Naive thymus-derived CD4-positive, alpha-beta T cell (primary cell): Measurements from ENCODE around the gene MTHFD1. TPM values are rescaled to one million over a fixed set of nuclear protein-coding genes. Genes with fewer than 3 reads are reported as not detected.

ENCODE experiments used
- ATAC-seq: fragments of 150-1000 bp; cut with Tn5 transposase; 2 replicates; pipeline ENCODE4 v1.10.0; 2021; ENCODE audit warnings: mild to moderate bottlenecking, moderate library complexity
- CTCF ChIA-PET: fragments of 350-600 bp; sonication (Branson Sonifier 250); formaldehyde crosslinking; loops from one replicate; lab custom pipeline; 2021; ENCODE audit warnings: antibody characterized with exemption; lab: Charles Lee
- POLR2A ChIA-PET: fragments of 350-600 bp; sonication (Branson Sonifier 250); formaldehyde crosslinking; loops from one replicate; lab custom pipeline; 2021; ENCODE audit warnings: antibody characterized with exemption, inconsistent platforms; lab: Charles Lee
- DNase-seq, 9 donors: peaks; one replicate each; pipeline versions ENCODE4 v3.0.0 to v3.0.0-alpha.2; 2020 to 2022; ENCODE audit warnings: mixed read lengths in 1 of 9
- H3K27ac ChIP-seq: one replicate; pipeline ENCODE4 v1.7.0; 2013; ENCODE audit warnings: mild to moderate bottlenecking, low read depth, low read length, moderate library complexity
- H3K27me3 ChIP-seq, 2 donors: one replicate each; pipeline ENCODE4 v1.7.0; 2013; ENCODE audit warnings: low read length in 2 of 2, mild to moderate bottlenecking in 2 of 2, moderate library complexity in 2 of 2; ENCODE audit not compliant: control insufficient read depth in 2 of 2, insufficient read depth in 2 of 2
- H3K36me3 ChIP-seq, 3 experiments: 1 replicate in 2 of 3; 2 replicates in 1 of 3; pipeline ENCODE4 v1.7.0; 2013; ENCODE audit warnings: low read length in 3 of 3, mild to moderate bottlenecking in 3 of 3, moderate library complexity in 1 of 3; ENCODE audit not compliant: insufficient read depth in 3 of 3, control insufficient read depth in 2 of 3
- H3K4me1 ChIP-seq, 2 donors: one replicate each; pipeline ENCODE4 v1.7.0; 2013; ENCODE audit warnings: low read length in 2 of 2, mild to moderate bottlenecking in 2 of 2, moderate library complexity in 1 of 2; ENCODE audit not compliant: control insufficient read depth in 2 of 2, insufficient read depth in 2 of 2
- H3K4me3 ChIP-seq: 2 replicates; pipeline ENCODE4 v1.7.0; 2013; ENCODE audit warnings: mild to moderate bottlenecking, low read length
- H3K9me3 ChIP-seq, 3 experiments: 1 replicate in 2 of 3; 2 replicates in 1 of 3; pipeline ENCODE4 v1.7.0; 2013; ENCODE audit warnings: low read length in 3 of 3; ENCODE audit not compliant: control insufficient read depth in 2 of 3
- H3K27ac Mint-ChIP-seq, 9 donors: one replicate each; pipeline ENCODE4 v1.8.0; 2020 to 2022; ENCODE audit warnings: mixed read lengths in 9 of 9, mild to moderate bottlenecking in 8 of 9, moderate library complexity in 5 of 9, inconsistent platforms in 2 of 9
- H3K27me3 Mint-ChIP-seq, 5 donors: one replicate each; pipeline ENCODE4 v1.8.0; 2021 to 2022; ENCODE audit warnings: mixed read lengths in 5 of 5, mild to moderate bottlenecking in 1 of 5
- H3K36me3 Mint-ChIP-seq, 5 donors: one replicate each; pipeline ENCODE4 v1.8.0; 2020 to 2022; ENCODE audit warnings: mixed read lengths in 5 of 5, mild to moderate bottlenecking in 3 of 5, inconsistent platforms in 1 of 5
- H3K4me1 Mint-ChIP-seq, 7 donors: one replicate each; pipeline ENCODE4 v1.8.0; 2020 to 2022; ENCODE audit warnings: mixed read lengths in 7 of 7, mild to moderate bottlenecking in 3 of 7, inconsistent platforms in 1 of 7
- H3K4me3 Mint-ChIP-seq, 10 donors: one replicate each; pipeline ENCODE4 v1.8.0; 2020 to 2022; ENCODE audit warnings: mild to moderate bottlenecking in 10 of 10, mixed read lengths in 10 of 10, moderate library complexity in 6 of 10, inconsistent platforms in 2 of 10
- H3K9me3 Mint-ChIP-seq, 11 donors: one replicate each; pipeline ENCODE4 v1.8.0; 2020 to 2022; ENCODE audit warnings: mixed read lengths in 11 of 11, mild to moderate bottlenecking in 4 of 11, inconsistent platforms in 1 of 11, moderate library complexity in 1 of 11
- intact Hi-C, 2 donors: fragments of 100-400 bp; cut with micrococcal nuclease; formaldehyde crosslinking; loops; one replicate each; pipeline ENCODE4 v1.15.1; 2023
- polyA plus RNA-seq, 2 donors: library from polyadenylated mRNA; unstranded; fragments of 300-500 nt; fragmentation: Illumina TruSeq; gene quantifications; one replicate each; pipeline ENCODE4 v1.2.3, GENCODE V29; 2021
- total RNA-seq, 6 experiments: library from RNA in 5 of 6; stranded (reverse) in 5 of 6; gene quantifications; 1 replicate in 5 of 6; 2 replicates in 1 of 6; pipeline ENCODE4 v1.2.3 and lab custom pipeline; 2021 to 2026

Gene MTHFD1
- total and polyA plus RNA-seq, 7 experiments from 2014 or later = 28.0 to 189 (median 30.9) TPM

DNA sequence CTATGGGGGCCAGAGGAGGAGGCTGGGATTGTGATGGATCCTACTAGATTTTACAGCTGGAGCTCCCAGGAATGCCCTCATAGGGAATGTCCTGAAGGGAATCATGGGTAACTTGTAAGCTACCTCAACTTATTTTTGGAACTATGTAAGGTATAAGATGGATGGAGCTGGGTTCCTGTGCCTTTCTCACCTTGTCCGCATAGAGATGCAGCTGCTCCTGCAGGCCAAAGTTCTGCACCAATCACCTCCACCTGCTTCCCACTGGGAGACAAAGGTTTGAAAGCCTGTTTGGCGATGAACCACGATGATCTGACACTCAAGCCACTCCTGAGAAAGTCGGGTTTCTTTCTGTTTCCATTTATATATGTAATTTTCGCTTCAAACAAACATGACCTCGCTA, 76.5 kb downstream of the MTHFD1 start:
- Histone ChIP-seq H3K27me3 (no peaks in the 10 kb centered on the region), H3K36me3 (no peaks in the 10 kb centered on the region), H3K4me3 (peak overlapping the region; percentile 66), H3K27ac (peak overlapping the region; percentile 55), H3K4me1 (peaks cover 12 to 16% of the 10 kb centered on the region in 2 donors), H3K9me3 (no peaks in the 10 kb centered on the region)
- CTCF ChIA-PET = interaction anchor here (0.6 to 2.5 kb wide), 3 partner anchors 29 to 158 kb away, joined by 3 to 5 read pairs (median 3); no protein-coding TSS in a partner anchor
- ATAC-seq = no peak
- Mint-ChIP-seq H3K27ac (peak overlapping the region; percentile 25 to 88 (median 63)), H3K9me3 (peaks cover 0 to 1% (median 0%) of the 10 kb centered on the region in 11 donors), H3K27me3 (peaks cover 0 to 3% (median 0%) of the 10 kb centered on the region in 5 donors), H3K36me3 (peaks cover 0 to 8% (median under 1%) of the 10 kb centered on the region in 5 donors), H3K4me1 (peaks cover 23 to 55% (median 44%) of the 10 kb centered on the region in 7 donors), H3K4me3 (peak overlapping the region; percentile 80 to 94 (median 89))
- POLR2A ChIA-PET = interaction anchor here (1.0 to 2.6 kb wide), 4 partner anchors 10 to 71 kb away, joined by 3 to 17 read pairs (median 6); partner anchors contain the start of gene ZBTB1
- intact Hi-C loops = loop anchor here (1.0 to 5.0 kb wide), 8 partner anchors 22 to 127 kb away; partner anchors contain the start of genes MTHFD1 (in 1 of the 2), ZBTB1 (in 1 of the 2) and ZBTB25 (in 1 of the 2)
- DNase-seq = peak in 1 of 9 donors; percentile 2

DNA sequence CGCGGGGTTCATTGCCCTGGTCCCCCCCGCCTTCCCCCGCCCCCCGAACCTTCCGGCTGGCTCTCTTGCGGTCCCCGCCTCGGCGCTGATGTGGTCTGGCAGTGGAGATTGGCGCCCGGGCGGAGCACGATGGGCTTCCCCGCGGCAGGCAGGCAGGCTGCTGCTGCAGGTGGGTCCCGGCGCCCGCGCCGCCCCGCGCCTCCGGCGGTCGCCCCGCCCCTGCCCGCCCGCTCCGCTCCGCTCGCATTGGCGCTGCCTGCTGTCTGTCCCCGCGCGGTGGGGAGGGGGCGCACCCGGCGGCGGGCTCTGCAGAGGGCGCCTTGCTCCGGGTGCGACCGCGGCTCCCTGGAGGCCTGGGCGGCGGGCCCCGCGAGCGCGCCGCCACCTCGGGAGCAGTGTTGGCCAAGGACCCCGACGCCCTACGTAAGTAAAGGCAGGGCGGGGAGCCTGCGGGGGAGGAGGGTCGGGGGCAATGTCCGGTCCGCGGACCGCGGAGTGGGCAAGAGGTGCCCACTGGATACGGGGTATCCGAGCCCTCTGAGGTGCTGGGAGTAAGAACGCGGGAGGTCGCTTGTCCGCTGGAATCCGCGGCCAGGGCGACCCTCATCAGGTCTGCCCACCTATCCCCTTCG, 77.2 kb downstream of the MTHFD1 start, which contains the start of gene AKAP5:
AKAP5 (plus strand) TSS at position 309 of the 632 bp plus-strand sequence. CDS start 2,896 bp downstream, outside the sequence.
- Histone ChIP-seq H3K36me3 (no peaks in the 10 kb centered on the region), H3K4me3 (peak within 1 kb of the TSS; percentile 66), H3K4me1 (peaks cover 12 to 16% of the 10 kb centered on the region in 2 donors), H3K27ac (peak within 1 kb of the TSS; percentile 55), H3K27me3 (no peaks in the 10 kb centered on the region), H3K9me3 (no peaks in the 10 kb centered on the region)
- peak within 1 kb of the TSS; percentile 83 to 94 (median 90) for H3K4me3 Mint-ChIP-seq
- ChIA-PET POLR2A (interaction anchor here (0.7 to 2.6 kb wide), 8 partner anchors 11 to 141 kb away, joined by 3 to 17 read pairs (median 4); partner anchors contain the start of gene ZBTB1), CTCF (interaction anchor here (0.6 to 2.5 kb wide), 4 partner anchors 29 to 159 kb away, joined by 3 to 10 read pairs (median 4); no protein-coding TSS in a partner anchor)
- DNase-seq = peak; percentile 49 to 71 (median 60)
- intact Hi-C loops = loop anchor here (1.0 to 5.0 kb wide), 7 partner anchors 23 to 128 kb away; partner anchors contain the start of genes ZBTB1 (in 1 of the 2) and ZBTB25 (in 1 of the 2)
- peak; percentile 92 for ATAC-seq
- peaks cover 23 to 50% (median 41%) of the 10 kb centered on the region in 7 donors for H3K4me1 Mint-ChIP-seq
- H3K27ac Mint-ChIP-seq = peak within 1 kb of the TSS; percentile 25 to 92 (median 70)
- H3K27me3 Mint-ChIP-seq = peaks cover 0 to 3% (median 0%) of the 10 kb centered on the region in 5 donors
- peaks cover 0 to 1% (median 0%) of the 10 kb centered on the region in 11 donors for H3K9me3 Mint-ChIP-seq
- peaks cover 0 to 3% (median 0%) of the 10 kb centered on the region in 5 donors for H3K36me3 Mint-ChIP-seq

DNA sequence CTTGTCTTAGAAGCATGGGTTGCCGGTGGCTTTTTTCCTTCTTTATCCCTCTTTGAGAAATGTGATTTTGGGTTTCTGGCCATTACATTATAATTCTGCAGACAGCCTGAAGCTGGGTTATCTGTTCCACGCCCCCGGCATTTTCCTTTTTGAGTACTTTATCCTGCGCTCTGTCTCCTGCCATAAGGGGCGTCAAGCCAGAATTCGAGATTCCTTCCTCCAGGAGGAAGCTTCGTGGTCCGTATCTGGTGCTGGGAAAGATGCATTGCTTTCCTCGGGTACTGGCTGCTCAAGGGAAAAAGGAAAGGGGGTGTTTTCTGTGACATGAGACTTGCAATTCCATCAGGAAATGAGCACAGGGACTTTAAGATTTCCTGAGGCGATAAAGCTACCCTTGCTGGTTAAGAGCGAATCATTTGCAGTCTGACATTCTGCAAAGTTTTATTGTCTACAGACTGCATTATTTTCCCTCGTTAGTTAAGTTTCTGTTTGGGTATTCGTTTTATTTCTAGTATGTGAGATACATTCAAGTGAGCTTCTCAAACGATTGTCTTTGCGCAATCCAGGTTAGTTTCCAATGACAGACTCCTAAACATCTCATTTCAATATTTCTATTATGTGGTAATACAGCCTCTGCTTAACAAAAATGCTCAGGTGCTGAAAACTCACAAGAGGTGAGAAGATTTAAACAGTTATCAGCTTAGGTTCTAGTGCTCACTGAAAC, 77.8 kb downstream of the MTHFD1 start:
- Histone ChIP-seq H3K27ac (peak overlapping the region; percentile 46), H3K4me3 (peak overlapping the region; percentile 66), H3K4me1 (peaks cover 12 to 16% of the 10 kb centered on the region in 2 donors), H3K36me3 (no peaks in the 10 kb centered on the region), H3K27me3 (no peaks in the 10 kb centered on the region), H3K9me3 (no peaks in the 10 kb centered on the region)
- peaks cover 0 to 3% (median 0%) of the 10 kb centered on the region in 5 donors for H3K27me3 Mint-ChIP-seq
- intact Hi-C loops = loop anchor here (1.0 to 5.0 kb wide), 8 partner anchors 23 to 129 kb away; partner anchors contain the start of genes ZBTB1 (in 1 of the 2) and ZBTB25 (in 1 of the 2)
- peaks cover 0 to 1% (median 0%) of the 10 kb centered on the region in 11 donors for H3K9me3 Mint-ChIP-seq
- H3K4me1 Mint-ChIP-seq = peaks cover 23 to 49% (median 41%) of the 10 kb centered on the region in 7 donors
- peaks cover 0 to 3% (median 0%) of the 10 kb centered on the region in 5 donors for H3K36me3 Mint-ChIP-seq
- ChIA-PET CTCF (interaction anchor here (1.1 to 2.4 kb wide), 2 partner anchors 36 to 45 kb away, joined by 4 to 10 read pairs; no protein-coding TSS in a partner anchor), POLR2A (interaction anchor here (0.6 to 2.1 kb wide), 7 partner anchors 10 to 404 kb away, joined by 3 to 9 read pairs (median 4); partner anchors contain the start of gene ZBTB1)
- ATAC-seq = no peak
- peak in 3 of 9 donors; percentile 4 to 12 (median 6) for DNase-seq
- peak overlapping the region; percentile 11 to 92 (median 52) for H3K27ac Mint-ChIP-seq
- H3K4me3 Mint-ChIP-seq = peak overlapping the region; percentile 82 to 94 (median 86)

DNA sequence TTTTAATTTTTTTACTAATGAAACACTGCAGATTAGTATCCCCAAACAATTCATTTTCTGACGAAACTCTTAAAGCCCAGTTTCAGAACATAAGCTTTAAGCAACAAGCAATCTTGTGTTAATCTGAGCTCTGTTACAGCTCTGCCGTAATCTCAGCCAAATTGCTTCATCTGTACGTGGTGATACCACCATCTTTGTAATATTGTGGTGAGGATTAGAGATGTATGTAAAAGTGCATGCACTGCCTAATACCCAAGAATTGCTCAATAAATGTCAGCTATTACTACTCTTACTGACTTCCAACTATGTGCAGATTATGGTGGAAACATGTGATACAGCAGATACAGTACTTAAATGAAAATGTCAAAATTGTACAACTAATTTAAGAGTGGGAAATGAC, 78.9 kb downstream of the MTHFD1 start:
- peak overlapping the region in 1 of 10 donors; percentile 91 for H3K4me3 Mint-ChIP-seq
- H3K4me3 ChIP-seq = no peak overlapping the region
- no peak for DNase-seq
- intact Hi-C loops = loop anchor here in 1 of 2 donors (5.0 kb wide), 3 partner anchors 35 to 130 kb away; partner anchors contain the start of genes ZBTB1 and ZBTB25
- no peaks in the 10 kb centered on the region for H3K36me3 ChIP-seq
- H3K27ac Mint-ChIP-seq = no peak overlapping the region
- peaks cover 0 to 6% (median 0%) of the 10 kb centered on the region in 5 donors for H3K36me3 Mint-ChIP-seq
- POLR2A ChIA-PET = interaction anchor here (1.0 to 2.1 kb wide), 4 partner anchors 9 to 38 kb away, joined by 3 to 9 read pairs (median 6); partner anchors contain the start of gene ZBTB1
- CTCF ChIA-PET = interaction anchor here (2.4 kb wide), 1 partner anchor 44 kb away, joined by 10 read pairs; no protein-coding TSS in a partner anchor
- H3K4me1 Mint-ChIP-seq = peaks cover 23 to 53% (median 43%) of the 10 kb centered on the region in 7 donors
- no peaks in the 10 kb centered on the region for H3K27me3 ChIP-seq
- peaks cover 12 to 16% of the 10 kb centered on the region in 2 donors for H3K4me1 ChIP-seq
- H3K27ac ChIP-seq = no peak overlapping the region
- peaks cover 0 to 3% (median 0%) of the 10 kb centered on the region in 5 donors for H3K27me3 Mint-ChIP-seq
- no peaks in the 10 kb centered on the region for H3K9me3 ChIP-seq
- H3K9me3 Mint-ChIP-seq = peaks cover 0 to 1% (median 0%) of the 10 kb centered on the region in 11 donors
- ATAC-seq = peak; percentile 28

DNA sequence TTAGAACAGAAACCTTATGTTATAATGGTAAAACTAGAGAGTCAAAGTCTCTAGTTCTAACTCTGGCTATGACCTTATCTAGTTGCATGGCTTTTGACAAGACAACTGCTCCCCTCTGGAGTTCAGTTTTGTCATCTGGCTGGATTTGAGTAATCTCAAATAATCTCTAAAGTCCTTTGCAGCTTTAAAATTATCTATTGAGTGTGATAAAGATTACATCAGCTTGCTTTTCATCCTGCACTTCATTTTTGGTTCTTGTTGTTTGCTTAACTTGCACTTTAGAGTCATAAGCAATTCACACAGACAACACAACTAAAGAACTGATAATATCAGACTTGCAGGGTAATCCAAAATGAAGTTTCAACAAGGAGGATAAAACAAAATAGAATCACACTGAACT, 79.4 kb downstream of the MTHFD1 start:
- CTCF ChIA-PET = interaction anchor here (2.4 kb wide), 1 partner anchor 43 kb away, joined by 10 read pairs; no protein-coding TSS in a partner anchor

More for the DNA sequence above, 79.4 kb downstream of the MTHFD1 start:
- Histone ChIP-seq H3K4me3 (no peak overlapping the region), H3K27ac (no peak overlapping the region), H3K4me1 (peaks cover 12 to 16% of the 10 kb centered on the region in 2 donors), H3K27me3 (no peaks in the 10 kb centered on the region), H3K9me3 (no peaks in the 10 kb centered on the region), H3K36me3 (no peaks in the 10 kb centered on the region)
- ATAC-seq (no peak), DNase-seq (no peak)
- POLR2A ChIA-PET = interaction anchor here (1.0 to 2.1 kb wide), 3 partner anchors 11 to 37 kb away, joined by 3 to 9 read pairs (median 5); partner anchors contain the start of gene ZBTB1
- intact Hi-C loops = loop anchor here in 1 of 2 donors (5.0 kb wide), 3 partner anchors 35 to 130 kb away; partner anchors contain the start of genes ZBTB1 and ZBTB25
- H3K4me1 Mint-ChIP-seq = peaks cover 23 to 53% (median 43%) of the 10 kb centered on the region in 7 donors
- peak overlapping the region in 2 of 9 donors; percentile 12 to 63 for H3K27ac Mint-ChIP-seq
- H3K9me3 Mint-ChIP-seq = peaks cover 0 to 1% (median 0%) of the 10 kb centered on the region in 11 donors
- H3K27me3 Mint-ChIP-seq = peaks cover 0 to 3% (median 0%) of the 10 kb centered on the region in 5 donors
- H3K4me3 Mint-ChIP-seq = peak overlapping the region in 1 of 10 donors; percentile 13
- peaks cover 0 to 6% (median 0%) of the 10 kb centered on the region in 5 donors for H3K36me3 Mint-ChIP-seq
